Measurements from ENCODE around the gene ATP10A. TPM values are rescaled to one million over a fixed set of nuclear protein-coding genes. Genes with fewer than 3 reads are reported as not detected.
A peak's percentile ranks its signal among the peaks of the same experiment; 100 is the strongest.

ATP10A gene
- total RNA-seq, 2 donors from 2014 or later: 2.4 to 5.1 TPM

DNA sequence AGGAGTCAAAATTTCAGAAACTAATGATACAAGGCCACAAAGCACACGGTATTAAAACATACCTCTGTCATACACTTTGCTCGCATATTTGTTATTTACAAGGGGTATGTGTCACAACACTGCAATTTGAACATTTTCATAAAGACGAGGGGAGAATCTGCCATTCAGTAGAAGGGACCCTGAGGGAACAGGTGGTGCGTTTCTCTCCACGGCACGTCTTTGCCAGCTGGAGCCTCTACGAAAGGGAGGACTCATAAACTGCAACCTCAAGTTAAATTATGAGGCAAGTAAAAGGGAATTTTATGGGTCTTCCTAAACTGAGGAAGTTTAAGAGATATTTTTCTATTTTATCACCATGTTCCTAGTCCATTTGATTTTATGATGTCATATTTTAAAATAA, 19.1 kb downstream of the ATP10A start:
- DNase-seq (no peak), ATAC-seq (no peak)
- intact Hi-C loops (cut with DNase I): no loop called here

DNA sequence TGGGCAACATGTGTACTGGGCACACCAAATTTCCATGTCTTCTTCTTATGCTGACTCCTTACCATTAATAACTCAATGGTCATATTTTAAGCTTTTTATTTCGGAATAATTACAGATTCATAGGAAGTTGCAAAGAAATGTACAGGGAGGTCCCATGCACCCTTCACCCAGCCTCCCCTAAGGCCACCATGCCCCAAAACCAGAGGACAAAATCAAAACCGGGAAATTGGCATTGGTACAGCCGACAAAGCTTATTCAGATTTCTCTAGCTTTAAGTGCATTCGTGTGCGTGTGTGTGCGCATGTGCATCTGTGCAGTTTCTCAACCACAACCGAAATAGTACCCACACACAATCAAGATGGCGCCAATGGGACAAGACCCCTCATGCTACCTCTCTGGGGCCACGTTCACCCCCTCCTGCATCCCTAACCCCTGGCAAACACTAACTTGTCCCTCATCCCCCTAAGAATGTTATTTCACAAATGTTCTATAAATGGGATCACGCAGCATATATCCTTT, 23.4 kb downstream of the ATP10A start:
- intact Hi-C loops (cut with DNase I): no loop called here
- ATAC-seq (no peak), DNase-seq (no peak)

DNA sequence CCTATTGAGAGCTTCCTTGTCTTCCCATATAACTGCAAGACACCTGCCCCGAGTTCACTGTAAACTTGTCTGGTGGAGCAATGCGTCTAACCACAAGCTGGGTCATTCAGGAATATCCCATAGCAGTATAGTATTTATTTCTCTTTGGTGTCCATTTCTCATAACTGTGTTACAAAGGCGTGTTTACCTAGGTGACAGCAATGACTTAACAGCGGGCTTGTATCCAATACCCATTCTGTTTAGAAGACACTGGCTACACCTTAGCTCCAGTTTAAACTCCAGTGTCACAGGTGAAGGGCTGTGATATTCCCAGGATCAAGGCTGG, 24.3 kb downstream of the ATP10A start:
- intact Hi-C loops (cut with DNase I): no loop called here
- no peak for ATAC-seq
- DNase-seq: no peak

DNA sequence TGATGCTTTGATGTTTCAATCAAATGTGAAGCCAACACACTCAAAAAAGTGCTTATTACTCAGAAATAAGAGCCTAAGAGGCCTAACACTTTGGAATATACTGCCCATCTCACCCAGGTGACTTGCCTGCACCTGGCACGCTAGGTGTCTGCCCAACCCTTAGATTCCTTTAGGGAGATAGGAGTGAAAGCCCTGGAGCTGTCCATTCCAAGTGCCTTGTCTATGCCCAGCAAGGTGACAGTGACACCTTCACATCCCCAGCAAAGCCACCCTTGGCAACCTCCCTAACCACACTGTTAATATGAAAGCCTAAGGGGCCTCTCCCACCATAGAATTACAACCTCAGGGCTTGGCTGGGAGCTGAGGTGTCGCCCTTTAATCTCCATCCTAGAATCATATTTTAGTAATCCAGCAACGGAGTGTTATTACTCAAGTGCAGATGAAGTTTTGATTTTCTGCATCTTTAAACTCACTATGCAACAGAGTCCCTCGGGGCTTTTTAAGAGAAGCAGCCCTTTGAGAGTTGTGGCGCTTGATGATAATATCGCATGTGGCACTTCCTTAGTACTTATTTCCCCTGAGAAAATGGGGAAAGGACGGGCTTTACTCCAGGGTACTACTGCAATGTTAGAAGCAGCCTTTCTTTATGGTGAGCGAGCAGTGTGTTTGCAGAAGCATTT, 24.8 kb downstream of the ATP10A start:
- ATAC-seq (no peak), DNase-seq (no peak)
- intact Hi-C loops (cut with DNase I): no loop called here

DNA sequence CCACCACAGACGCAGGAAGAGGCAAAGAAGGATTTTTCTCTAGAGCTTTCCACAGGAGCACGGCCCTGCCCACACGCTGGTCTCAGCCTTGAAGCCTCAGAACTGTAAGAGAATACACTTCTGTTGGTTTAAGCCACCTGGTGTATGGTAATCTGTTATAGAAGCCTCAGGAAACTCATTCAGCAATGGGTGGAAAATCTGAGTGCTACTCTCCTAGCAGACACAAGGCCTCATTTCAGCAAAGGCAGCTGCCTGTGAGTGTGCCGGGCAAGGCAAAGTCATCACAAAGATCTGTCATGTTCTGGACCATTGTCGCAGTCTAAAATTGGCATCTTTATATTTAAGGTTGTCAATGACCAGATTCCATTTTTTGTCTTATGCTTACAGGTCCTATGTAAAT, 31.0 kb downstream of the ATP10A start:
- DNase-seq (no peak), ATAC-seq (no peak)
- intact Hi-C loops (cut with DNase I): no loop called here

DNA sequence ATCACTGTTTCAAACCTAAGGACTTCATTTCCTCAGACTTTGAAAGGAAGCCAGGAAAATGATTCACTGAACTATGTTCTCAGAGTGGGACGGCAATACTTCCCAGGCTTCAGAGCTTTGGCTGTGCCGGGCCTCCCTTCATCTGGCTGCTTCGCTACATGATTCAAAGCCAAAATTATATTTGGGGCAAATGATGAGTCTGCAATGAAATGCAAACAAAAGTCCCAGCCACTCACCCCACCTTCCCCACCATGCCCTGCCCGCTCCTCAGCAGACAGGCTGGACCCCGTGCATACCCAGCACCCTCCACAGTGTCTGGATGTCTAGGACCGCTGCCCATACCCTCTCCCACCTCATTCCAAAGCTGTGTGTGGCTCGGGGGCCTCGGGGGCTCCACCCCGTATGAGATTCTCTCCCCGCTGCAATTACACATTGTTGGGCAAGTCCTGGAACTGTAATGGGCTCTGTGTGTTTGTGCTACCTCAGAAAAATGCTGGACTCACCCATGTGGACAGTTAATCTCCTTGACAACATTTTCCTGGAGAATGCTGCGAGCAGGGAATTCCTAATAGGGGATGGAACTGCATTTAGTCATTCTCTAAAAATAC, 32.2 kb downstream of the ATP10A start:
- DNase-seq (peak; percentile 56), ATAC-seq (peak; percentile 79 to 96)
- intact Hi-C loops (cut with DNase I): no loop called here

DNA sequence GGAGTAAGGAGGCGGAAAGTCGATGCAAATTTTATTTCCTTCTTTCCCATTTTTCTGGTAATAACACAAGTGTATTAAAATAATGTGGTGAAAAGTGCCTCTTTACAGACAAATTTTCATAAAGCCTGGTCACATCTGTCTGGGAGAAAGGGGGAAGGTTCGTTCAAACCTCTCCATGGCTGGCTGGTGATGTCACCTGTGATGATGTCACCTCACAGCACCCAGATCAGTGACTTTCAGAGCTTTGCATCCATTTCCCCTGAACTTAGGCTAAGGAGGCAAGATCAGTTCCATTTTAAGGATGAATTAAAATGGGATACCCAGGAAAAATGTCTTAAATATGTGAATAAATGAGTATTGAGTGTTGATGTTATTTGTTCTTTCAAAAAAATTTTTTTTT, 34.1 kb downstream of the ATP10A start:
- intact Hi-C loops (cut with DNase I): no loop called here
- ATAC-seq (no peak), DNase-seq (no peak)

DNA sequence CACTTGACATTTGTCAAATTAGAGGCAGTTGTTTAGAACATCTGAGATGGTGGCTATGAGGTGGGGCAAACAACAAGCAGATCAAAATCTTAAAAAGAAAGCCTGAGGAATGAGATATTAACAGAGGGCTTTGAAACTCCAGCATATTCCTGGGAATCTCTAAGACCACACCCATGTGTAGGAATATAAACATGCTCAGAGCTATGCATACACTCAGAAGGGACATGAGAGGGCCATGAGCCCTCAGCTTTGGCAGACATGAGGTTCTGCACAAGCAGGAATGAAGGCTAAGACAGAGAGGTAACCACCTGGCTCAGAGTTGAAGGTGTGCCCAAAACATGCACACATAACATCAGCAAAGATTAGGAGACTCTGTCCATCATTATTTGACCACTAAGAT, 37.9 kb downstream of the ATP10A start:
- intact Hi-C loops (cut with DNase I): no loop called here
- ATAC-seq (no peak), DNase-seq (no peak)

DNA sequence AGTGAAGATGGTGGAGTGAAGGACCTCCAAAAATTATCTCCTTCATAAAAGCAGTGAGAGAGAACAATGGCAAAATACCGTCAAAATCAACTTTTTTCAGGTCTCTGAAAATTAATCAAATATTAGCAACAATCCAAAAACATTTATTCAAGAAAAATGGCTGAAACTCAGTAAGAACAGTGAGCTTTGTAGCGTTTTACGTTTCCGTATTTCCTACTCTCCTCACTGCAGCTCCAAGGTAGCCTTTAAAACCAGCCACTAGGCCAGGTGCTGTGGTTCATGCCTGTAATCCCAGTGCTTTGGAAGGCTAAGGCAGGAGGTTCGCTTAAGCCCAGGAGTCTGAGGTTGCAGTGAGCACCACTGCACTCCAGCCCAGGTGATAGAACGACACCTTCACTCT, 38.5 kb downstream of the ATP10A start:
- intact Hi-C loops (cut with DNase I): no loop called here
- DNase-seq (no peak), ATAC-seq (no peak)

DNA sequence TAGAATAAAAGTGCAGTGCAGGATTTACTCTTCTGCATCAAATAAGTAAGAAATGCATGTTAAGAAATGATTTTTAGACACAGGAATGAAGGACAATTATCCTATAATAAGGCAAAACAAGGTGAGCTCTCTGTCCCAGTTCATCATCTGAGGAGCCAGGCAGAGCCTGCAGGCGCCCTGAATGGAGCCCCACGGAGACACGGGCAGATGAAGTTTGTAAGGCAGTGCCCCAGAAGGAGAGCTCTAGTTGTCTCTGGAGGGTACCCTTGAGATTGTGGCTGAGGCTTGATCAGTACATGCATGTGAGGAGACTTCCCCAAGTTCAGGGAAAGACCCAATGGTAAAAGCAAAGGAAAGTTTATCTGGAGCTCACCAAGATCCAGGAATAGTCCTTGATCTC, 50.3 kb downstream of the ATP10A start:
- DNase-seq (no peak), ATAC-seq (no peak)
- intact Hi-C loops (cut with DNase I): no loop called here

DNA sequence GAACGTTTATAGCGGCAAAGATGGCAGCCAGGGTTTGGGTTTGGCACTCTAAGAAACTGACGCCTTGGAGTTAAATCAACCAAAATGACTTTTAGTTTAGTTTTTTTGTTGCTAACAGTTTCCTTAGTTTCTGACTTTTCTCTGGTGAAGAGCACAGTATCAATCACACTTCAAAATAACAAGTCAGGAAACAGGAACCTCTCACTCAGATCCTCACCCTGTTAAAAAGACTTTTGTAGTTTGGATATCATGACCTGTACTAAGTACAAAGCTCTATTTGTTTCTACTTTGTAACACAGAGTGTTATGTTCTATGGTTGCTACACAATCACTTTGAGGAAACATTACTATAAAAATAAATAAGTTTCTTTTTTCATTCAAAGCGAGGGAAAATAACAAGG, 51.1 kb downstream of the ATP10A start:
- ATAC-seq (no peak), DNase-seq (no peak)
- intact Hi-C loops (cut with DNase I): no loop called here

DNA sequence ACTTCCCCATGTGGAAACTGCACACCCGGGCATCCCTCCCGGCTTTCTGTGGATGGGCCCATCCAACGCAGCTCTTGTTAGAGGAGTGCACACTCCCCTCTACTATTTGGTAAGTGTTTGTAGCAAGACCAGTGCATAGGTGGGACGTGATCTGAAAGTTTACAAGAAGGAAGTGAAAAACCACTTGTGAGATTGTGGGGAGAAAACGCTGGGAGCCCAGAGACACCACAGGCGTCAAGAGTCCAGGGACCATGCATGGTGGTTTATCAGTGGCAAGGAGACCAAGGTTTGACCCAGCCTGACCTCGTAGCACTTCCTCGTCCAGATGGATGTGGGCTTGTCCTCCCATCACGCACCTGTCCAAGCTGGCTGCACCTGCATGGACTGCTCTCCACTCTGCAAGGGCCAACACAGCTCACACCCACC, 51.6 kb downstream of the ATP10A start:
- DNase-seq (no peak), ATAC-seq (no peak)
- intact Hi-C loops (cut with DNase I): no loop called here

DNA sequence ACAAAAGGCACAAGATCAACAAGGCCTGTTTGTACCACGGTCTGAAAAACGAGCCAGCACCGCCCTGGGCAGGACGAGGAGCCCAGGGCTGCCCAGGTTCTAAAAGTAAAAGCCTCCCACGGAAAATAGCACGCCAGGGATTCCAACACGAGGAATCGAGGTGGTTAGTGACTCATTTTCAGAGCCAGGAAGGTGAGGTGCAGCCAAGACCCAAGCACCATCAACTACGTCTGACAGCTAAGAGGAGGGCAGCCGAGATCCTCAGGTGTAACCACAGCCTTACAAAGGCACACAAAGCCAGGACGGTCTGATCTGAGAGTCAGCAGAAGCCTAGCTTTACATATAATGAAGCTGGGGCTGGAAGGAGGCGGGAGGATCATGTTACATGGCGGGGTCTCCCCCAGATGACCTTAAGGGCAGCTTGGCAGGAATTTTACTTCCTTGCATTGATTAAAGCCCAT, 52.5 kb downstream of the ATP10A start:
- no peak for ATAC-seq
- no peak for DNase-seq
- intact Hi-C loops (cut with DNase I): no loop called here

DNA sequence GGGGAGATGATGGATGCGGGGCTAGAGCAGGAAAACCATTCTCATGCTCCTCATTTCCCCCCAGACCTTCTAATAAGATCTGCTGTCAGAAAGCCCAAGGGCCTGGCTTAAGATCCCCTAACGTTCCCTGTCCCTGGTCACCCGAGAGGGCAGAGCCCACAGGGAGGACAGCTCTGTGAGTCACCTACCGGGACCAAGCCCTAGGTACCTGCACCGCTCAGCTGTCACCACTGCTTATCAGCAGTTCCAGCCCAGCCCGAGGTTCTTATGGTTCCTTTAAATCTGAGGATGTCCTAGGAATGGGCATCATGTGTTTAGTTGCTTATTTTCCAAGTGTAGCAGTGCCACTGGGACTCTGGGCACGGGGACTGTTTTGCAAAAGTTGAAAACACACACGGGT, 53.0 kb downstream of the ATP10A start:
- intact Hi-C loops (cut with DNase I): no loop called here
- ATAC-seq (no peak), DNase-seq (no peak)

DNA sequence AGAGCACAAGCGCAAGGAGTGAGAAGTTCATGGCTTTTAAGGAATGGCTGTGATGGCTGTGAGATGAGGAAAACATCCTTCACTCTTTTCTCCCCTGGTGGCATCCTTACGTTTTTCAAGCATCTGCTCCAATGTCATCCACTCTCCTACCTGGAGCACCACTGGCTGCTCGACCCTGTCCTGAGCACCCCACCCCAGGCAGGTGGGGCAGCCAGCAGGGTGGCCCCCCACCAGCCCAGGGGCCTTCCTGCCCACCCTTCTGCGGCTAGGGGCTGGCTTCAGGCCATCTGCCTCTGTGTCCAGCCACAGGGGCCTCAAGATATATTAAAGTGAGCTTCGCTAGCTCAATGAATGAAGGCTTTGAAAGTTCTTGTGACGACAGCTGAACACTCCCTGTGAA, 56.1 kb downstream of the ATP10A start:
- intact Hi-C loops (cut with DNase I): no loop called here
- ATAC-seq (no peak), DNase-seq (no peak)

DNA sequence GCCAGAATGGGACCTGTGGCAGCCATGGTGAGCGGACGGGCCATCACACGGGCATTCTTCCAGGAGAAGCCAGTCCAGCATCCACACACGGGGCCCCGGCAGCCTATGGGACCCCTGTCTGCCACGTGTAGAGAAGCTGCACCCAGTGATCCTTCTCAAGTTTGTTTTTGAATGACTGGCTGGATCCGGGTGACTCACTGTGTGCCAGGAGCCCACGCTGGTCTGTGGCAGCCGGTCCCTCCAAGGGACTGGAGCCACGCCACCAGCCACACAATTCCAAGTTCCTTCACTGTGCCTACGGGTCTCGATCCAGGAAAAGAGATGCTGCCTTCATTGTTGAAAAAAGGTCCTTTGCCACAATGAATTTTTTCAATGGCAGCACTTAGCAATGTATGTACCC, 58.1 kb downstream of the ATP10A start:
- intact Hi-C loops (cut with DNase I): no loop called here
- ATAC-seq (no peak), DNase-seq (no peak)

DNA sequence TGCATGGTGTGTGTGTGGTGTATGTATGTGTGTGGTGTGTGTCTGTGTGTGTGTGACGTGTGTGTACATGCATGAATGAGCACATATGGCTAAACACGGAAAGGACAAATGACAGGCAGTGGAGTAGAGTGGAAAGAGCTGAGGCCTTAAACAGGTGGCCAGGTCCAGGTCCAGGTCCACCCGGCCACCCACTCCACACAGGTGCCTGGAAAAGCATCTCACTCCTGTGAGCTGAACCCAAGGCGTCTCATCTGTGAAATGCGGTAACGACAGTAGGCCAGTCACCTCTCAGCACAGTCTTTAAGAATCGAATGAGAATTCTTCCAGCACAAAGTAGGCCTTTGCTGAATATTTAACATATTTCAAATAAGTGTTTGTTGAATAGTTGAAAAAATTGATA, 58.7 kb downstream of the ATP10A start:
- intact Hi-C loops (cut with DNase I): no loop called here
- DNase-seq (no peak), ATAC-seq (no peak)

DNA sequence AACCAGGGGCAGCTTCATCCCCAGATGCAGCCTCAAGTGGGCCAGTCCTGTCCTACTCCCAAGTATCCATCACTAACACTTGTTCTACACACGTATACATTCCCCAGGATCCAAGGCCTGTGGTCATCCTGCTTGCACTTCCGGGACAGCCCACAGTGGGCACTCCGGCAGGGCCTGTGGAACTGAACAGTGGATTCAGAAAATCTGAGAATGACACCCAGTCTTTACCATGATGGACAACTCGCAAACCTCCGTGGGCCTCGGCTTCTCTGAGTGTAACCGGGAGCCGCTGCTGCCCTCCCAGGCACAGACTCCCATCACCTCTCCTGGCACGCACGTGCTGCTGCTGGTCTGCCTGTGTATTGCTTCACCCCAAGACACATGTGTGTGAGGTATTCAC, 59.6 kb downstream of the ATP10A start:
- no peak for DNase-seq
- ATAC-seq: no peak
- intact Hi-C loops (cut with DNase I): no loop called here

DNA sequence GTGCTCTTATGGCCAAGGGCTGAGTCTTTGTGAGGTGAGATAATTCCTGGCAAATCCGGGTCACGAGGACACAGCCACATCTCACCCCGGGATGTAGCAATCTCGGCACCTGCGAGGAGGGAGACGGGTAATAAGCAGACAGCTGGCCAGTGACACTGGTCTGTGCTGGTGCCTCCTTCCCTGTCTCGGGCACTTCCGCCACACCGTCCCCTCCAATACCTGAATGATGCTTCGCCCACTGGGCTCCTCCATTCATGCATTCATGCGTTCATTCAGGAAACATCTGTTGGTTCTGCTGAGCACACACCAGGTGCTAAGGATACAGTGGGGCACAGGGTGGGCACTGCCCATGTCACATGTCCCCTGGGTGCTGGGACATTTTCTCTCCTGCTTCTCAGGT, 60.1 kb downstream of the ATP10A start:
- ATAC-seq: no peak
- intact Hi-C loops (cut with DNase I): no loop called here
- no peak for DNase-seq

DNA sequence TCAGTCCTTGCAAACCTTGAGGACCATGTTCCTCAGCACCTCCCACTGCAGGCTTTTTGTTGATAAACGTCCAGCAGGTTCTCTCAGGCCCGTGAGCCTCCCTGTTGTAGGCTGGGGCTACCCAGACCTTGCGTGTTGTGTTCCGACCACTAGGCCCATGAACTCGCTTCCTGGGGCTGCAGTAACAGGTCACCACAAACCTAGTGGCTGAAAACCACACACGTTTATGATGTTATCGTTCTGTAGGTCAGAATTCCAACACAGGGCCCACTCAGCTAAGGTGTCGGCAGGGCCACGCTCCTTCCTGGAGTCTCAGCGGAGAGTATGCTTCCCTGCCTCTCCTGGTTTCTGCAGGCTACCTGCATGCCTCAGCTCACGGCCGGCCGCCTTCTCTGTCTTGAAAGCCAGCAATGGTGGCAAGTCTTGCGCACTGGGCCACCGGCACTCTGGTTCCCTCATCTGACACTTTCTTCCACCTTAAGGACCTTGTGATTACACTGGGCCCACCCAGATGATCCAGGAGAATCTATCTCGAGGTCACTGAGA, 60.8 kb downstream of the ATP10A start:
- intact Hi-C loops (cut with DNase I): no loop called here
- ATAC-seq: no peak
- DNase-seq: no peak
